Thoracic aorta (tissue), 2 donors: ENCODE results near the gene NAALADL2. TPM values are rescaled to one million over a fixed set of nuclear protein-coding genes. Genes with fewer than 3 reads are reported as not detected.

ENCODE experiments used
- ATAC-seq: fragments of 150-250 bp; one replicate; pipeline ENCODE4 v1.8.0; 2017; ENCODE audit warnings: low read depth; ENCODE audit not compliant: insufficient number of reproducible peaks, low FRiP score
- DNase-seq: peaks from one replicate; pipeline ENCODE4 v3.0.0-alpha.2; 2020; ENCODE audit warnings: low spot score
- H3K27ac ChIP-seq, 2 donors: fragments of 200-600 bp; sonication (generic); 1 replicate in 1 of 2; 2 replicates in 1 of 2; pipeline ENCODE4 v1.5.1; 2016; ENCODE audit warnings: mild to moderate bottlenecking in 2 of 2, moderate library complexity in 2 of 2
- H3K27me3 ChIP-seq: fragments of 200-600 bp; sonication (generic); replicated peaks from 2 replicates; pipeline ENCODE4 v1.6.0; 2016; ENCODE audit warnings: mild to moderate bottlenecking; ENCODE audit not compliant: insufficient read depth
- H3K36me3 ChIP-seq: fragments of 200-600 bp; sonication (generic); one replicate; pipeline ENCODE4 v1.5.1; 2016
- H3K4me1 ChIP-seq, 2 donors: fragments of 200-600 bp; sonication (generic); 1 replicate in 1 of 2; 2 replicates in 1 of 2; pipeline versions ENCODE4 v1.5.1 to v1.6.0; 2016; ENCODE audit warnings: low read depth in 2 of 2, mild to moderate bottlenecking in 1 of 2; ENCODE audit not compliant: control insufficient read depth in 1 of 2
- H3K4me3 ChIP-seq: fragments of 200-600 bp; sonication (generic); 2 replicates; pipeline ENCODE4 v1.5.1; 2016; ENCODE audit warnings: mild to moderate bottlenecking
- H3K9me3 ChIP-seq: fragments of 200-600 bp; sonication (generic); 2 replicates; pipeline ENCODE4 v1.5.1; 2016
- CTCF ChIP-seq: fragments of 200-600 bp; sonication (generic); IDR thresholded peaks from one replicate; pipeline ENCODE4 v1.5.1; 2019; ENCODE audit warnings: antibody characterized with exemption
- total RNA-seq, 2 donors: library from RNA; depleted of rRNA; stranded (reverse); fragments of >200 nt; gene quantifications; one replicate each; pipeline versions ENCODE4 v1.1.0 to v1.2.3, GENCODE V29; 2016

NAALADL2 gene
- total RNA-seq, 2 donors from 2014 or later, result 12.9 to 21.0 TPM

- H3K27ac ChIP-seq, result no peak overlapping the region
- no peaks in the 10 kb centered on the region for H3K27me3 ChIP-seq
- no peaks in the 10 kb centered on the region for H3K36me3 ChIP-seq
- H3K4me1 ChIP-seq, result no peaks in the 10 kb centered on the region
- no peaks in the 10 kb centered on the region for H3K9me3 ChIP-seq
- DNase-seq (no peak), ATAC-seq (no peak)
- no peak overlapping the region for H3K4me3 ChIP-seq
- TF ChIP-seq CTCF, result no peak
Observed at GRCh38 chr3:175479175-175479574, 620.0 kb downstream of the NAALADL2 start.

GRCh38 chr3:175479800-175480199, 620.7 kb downstream of the NAALADL2 start:
- no peak for DNase-seq
- no peak overlapping the region for H3K4me3 ChIP-seq
- no peaks in the 10 kb centered on the region for H3K9me3 ChIP-seq
- ATAC-seq, result no peak
- TF ChIP-seq CTCF, result no peak
- H3K27ac ChIP-seq, result no peak overlapping the region
- H3K36me3 ChIP-seq, result no peaks in the 10 kb centered on the region
- no peaks in the 10 kb centered on the region for H3K27me3 ChIP-seq
- H3K4me1 ChIP-seq, result no peaks in the 10 kb centered on the region

GRCh38 chr3:175484666-175485065, 625.5 kb downstream of the NAALADL2 start:
- H3K36me3 ChIP-seq, result no peaks in the 10 kb centered on the region
- H3K4me1 ChIP-seq, result no peaks in the 10 kb centered on the region
- H3K27ac ChIP-seq, result no peak overlapping the region
- H3K4me3 ChIP-seq, result no peak overlapping the region
- no peak for ATAC-seq
- no peak for DNase-seq
- TF ChIP-seq CTCF, result no peak
- H3K27me3 ChIP-seq, result no peaks in the 10 kb centered on the region
- H3K9me3 ChIP-seq, result no peaks in the 10 kb centered on the region

- Histone ChIP-seq H3K4me1 (no peaks in the 10 kb centered on the region), H3K27me3 (no peaks in the 10 kb centered on the region), H3K27ac (no peak overlapping the region), H3K4me3 (no peak overlapping the region), H3K9me3 (no peaks in the 10 kb centered on the region), H3K36me3 (no peaks in the 10 kb centered on the region)
- TF ChIP-seq CTCF, result no peak
- DNase-seq (no peak), ATAC-seq (no peak)
Observed at GRCh38 chr3:175485436-175485835, 626.3 kb downstream of the NAALADL2 start.

- Histone ChIP-seq H3K36me3 (no peaks in the 10 kb centered on the region), H3K27ac (no peak overlapping the region), H3K4me1 (no peaks in the 10 kb centered on the region), H3K4me3 (no peak overlapping the region), H3K27me3 (no peaks in the 10 kb centered on the region), H3K9me3 (no peaks in the 10 kb centered on the region)
- no peak for DNase-seq
- no peak for TF ChIP-seq CTCF
- no peak for ATAC-seq
Observed at GRCh38 chr3:175486255-175486654, 627.1 kb downstream of the NAALADL2 start.
